MM.1S (cell line): Measurements from ENCODE around the gene PMIS2.

ENCODE experiments used
- DNase-seq: peaks from one replicate; pipeline ENCODE4 v3.0.0-alpha.2; 2015
- H2AFZ ChIP-seq: fragments of 300-600 bp; sonication (generic); 2 replicates; pipeline ENCODE4 v1.6.0; 2016; ENCODE audit warnings: antibody characterized with exemption, low read length
- H3F3A ChIP-seq: fragments of 300-600 bp; sonication (generic); 2 replicates; pipeline ENCODE4 v1.6.1; 2016; ENCODE audit warnings: mild to moderate bottlenecking, antibody characterized with exemption, low read length, moderate library complexity, mixed read lengths; ENCODE audit not compliant: insufficient read depth
- H3K27ac ChIP-seq: fragments of 300-600 bp; sonication (generic); 2 replicates; pipeline ENCODE4 v1.5.1; 2016; ENCODE audit warnings: mild to moderate bottlenecking, low read length
- H3K27me3 ChIP-seq: fragments of 300-600 bp; sonication (generic); replicated peaks from 2 replicates; pipeline ENCODE4 v1.6.0; 2016; ENCODE audit warnings: low read length; ENCODE audit not compliant: insufficient read depth
- H3K36me3 ChIP-seq: fragments of 300-600 bp; sonication (generic); replicated peaks from 2 replicates; pipeline ENCODE4 v1.6.1; 2016; ENCODE audit warnings: mild to moderate bottlenecking, low read length, mixed read lengths; ENCODE audit not compliant: insufficient read depth
- H3K4me1 ChIP-seq: fragments of 300-600 bp; sonication (generic); 2 replicates; pipeline ENCODE4 v1.6.1; 2016; ENCODE audit warnings: low read length, mixed read lengths
- H3K4me2 ChIP-seq: fragments of 300-600 bp; sonication (generic); 2 replicates; pipeline ENCODE4 v1.6.0; 2016; ENCODE audit warnings: low read depth, low read length
- H3K4me3 ChIP-seq: fragments of 300-600 bp; sonication (generic); 2 replicates; pipeline ENCODE4 v1.5.1; 2016; ENCODE audit warnings: low read length, mixed read lengths
- H3K79me2 ChIP-seq: fragments of 300-600 bp; sonication (generic); 2 replicates; pipeline ENCODE4 v1.6.1; 2016; ENCODE audit warnings: mixed run types, low read length, mixed read lengths
- H3K9ac ChIP-seq: fragments of 300-600 bp; sonication (generic); 2 replicates; pipeline ENCODE4 v1.6.1; 2016; ENCODE audit warnings: low read length, mixed read lengths
- H3K9me2 ChIP-seq: fragments of 300-600 bp; sonication (generic); replicated peaks from 2 replicates; pipeline ENCODE4 v1.6.1; 2016; ENCODE audit warnings: mild to moderate bottlenecking, low read length, mixed read lengths; ENCODE audit not compliant: insufficient read depth
- H3K9me3 ChIP-seq: fragments of 300-600 bp; sonication (generic); replicated peaks from 2 replicates; pipeline ENCODE4 v1.6.1; 2016; ENCODE audit warnings: mild to moderate bottlenecking, low read length, mixed read lengths; ENCODE audit not compliant: insufficient read depth
- H4K20me1 ChIP-seq: fragments of 300-600 bp; sonication (generic); 2 replicates; pipeline ENCODE4 v1.6.1; 2016; ENCODE audit warnings: mild to moderate bottlenecking, low read length, moderate library complexity, mixed read lengths; ENCODE audit not compliant: insufficient read depth
- EZH2 ChIP-seq: fragments of 300-600 bp; sonication (generic); optimal IDR thresholded peaks from 2 replicates; pipeline ENCODE3; 2017; ENCODE audit warnings: low read depth, mild to moderate bottlenecking, antibody characterized with exemption, low read length, mixed read lengths
- EZH2phosphoT487 ChIP-seq: fragments of 300-600 bp; sonication (generic); IDR thresholded peaks from 2 replicates; pipeline ENCODE4 v1.6.1; 2018; ENCODE audit warnings: antibody characterized with exemption, low read length
- TF ChIP-seq, protein P1 (sequence below): fragments of 300-600 bp; sonication (generic); IDR thresholded peaks from 2 replicates; pipeline ENCODE4 v1.5.1; 2016; ENCODE audit warnings: antibody characterized with exemption, low read length, mixed read lengths

The PMIS2 gene

GRCh38 chr19:35554076-35554475, 31.9 kb upstream of the PMIS2 start:
- H3K27me3 ChIP-seq: peaks cover 56% of the 10 kb centered on the region
- DNase-seq: no peak
- H3K36me3 ChIP-seq: no peaks in the 10 kb centered on the region
- no peak overlapping the region for H3K4me3 ChIP-seq
- H2AFZ ChIP-seq: no peak overlapping the region
- no peaks in the 10 kb centered on the region for H3F3A ChIP-seq
- no peaks in the 10 kb centered on the region for H3K79me2 ChIP-seq
- no peaks in the 10 kb centered on the region for H4K20me1 ChIP-seq
- no peak overlapping the region for H3K4me2 ChIP-seq
- H3K27ac ChIP-seq: no peak overlapping the region
- no peaks in the 10 kb centered on the region for H3K4me1 ChIP-seq
- H3K9ac ChIP-seq: no peak overlapping the region
- no peaks in the 10 kb centered on the region for H3K9me3 ChIP-seq
- H3K9me2 ChIP-seq: no peaks in the 10 kb centered on the region
- TF ChIP-seq EZH2phosphoT487: no peak
- TF ChIP-seq, protein P1, sequence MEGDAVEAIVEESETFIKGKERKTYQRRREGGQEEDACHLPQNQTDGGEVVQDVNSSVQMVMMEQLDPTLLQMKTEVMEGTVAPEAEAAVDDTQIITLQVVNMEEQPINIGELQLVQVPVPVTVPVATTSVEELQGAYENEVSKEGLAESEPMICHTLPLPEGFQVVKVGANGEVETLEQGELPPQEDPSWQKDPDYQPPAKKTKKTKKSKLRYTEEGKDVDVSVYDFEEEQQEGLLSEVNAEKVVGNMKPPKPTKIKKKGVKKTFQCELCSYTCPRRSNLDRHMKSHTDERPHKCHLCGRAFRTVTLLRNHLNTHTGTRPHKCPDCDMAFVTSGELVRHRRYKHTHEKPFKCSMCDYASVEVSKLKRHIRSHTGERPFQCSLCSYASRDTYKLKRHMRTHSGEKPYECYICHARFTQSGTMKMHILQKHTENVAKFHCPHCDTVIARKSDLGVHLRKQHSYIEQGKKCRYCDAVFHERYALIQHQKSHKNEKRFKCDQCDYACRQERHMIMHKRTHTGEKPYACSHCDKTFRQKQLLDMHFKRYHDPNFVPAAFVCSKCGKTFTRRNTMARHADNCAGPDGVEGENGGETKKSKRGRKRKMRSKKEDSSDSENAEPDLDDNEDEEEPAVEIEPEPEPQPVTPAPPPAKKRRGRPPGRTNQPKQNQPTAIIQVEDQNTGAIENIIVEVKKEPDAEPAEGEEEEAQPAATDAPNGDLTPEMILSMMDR: no peak
- no peak for TF ChIP-seq EZH2

GRCh38 chr19:35555301-35556005, 30.5 kb upstream of the PMIS2 start:
- Histone ChIP-seq H3K9ac (no peak overlapping the region), H3K4me1 (no peaks in the 10 kb centered on the region), H3K4me2 (no peak overlapping the region), H3K9me2 (no peaks in the 10 kb centered on the region), H3K27ac (no peak overlapping the region), H4K20me1 (no peaks in the 10 kb centered on the region), H3K36me3 (no peaks in the 10 kb centered on the region), H3K9me3 (no peaks in the 10 kb centered on the region), H3K27me3 (peaks cover 70% of the 10 kb centered on the region), H3F3A (no peaks in the 10 kb centered on the region), H3K4me3 (no peak overlapping the region), H3K79me2 (no peaks in the 10 kb centered on the region), H2AFZ (no peak overlapping the region)
- TF ChIP-seq EZH2: no peak
- TF ChIP-seq, protein P1: peak; percentile 42
- no peak for DNase-seq

DNA sequence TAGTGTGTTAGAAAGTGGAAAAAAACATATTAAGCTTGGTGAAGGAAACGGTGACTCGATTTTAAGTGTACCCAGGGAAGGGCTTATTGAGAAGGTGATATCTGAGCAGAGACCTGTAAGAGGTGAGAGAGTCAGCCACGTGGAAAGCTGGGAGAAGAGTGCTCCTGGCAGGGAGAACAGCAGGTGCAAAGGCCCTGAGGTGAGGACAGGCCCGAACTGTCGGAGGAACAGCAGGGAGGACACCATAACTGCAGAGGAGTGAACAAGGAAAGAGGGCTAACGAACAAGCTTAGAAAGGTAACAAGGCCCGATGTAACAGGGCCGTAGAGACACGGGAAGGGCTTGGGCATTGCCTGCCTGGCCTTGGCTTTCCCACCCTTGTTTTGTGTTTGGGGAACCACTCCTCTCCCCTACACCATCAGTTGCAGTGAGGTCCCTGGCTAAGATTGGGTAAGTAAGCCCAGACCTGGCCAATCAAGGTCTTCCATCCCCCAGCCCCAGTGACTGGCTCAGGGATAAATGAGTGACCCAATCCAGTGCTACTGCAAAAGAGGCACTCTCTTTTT, 29.9 kb upstream of the PMIS2 start:
- TF ChIP-seq, protein P1: no peak
- Histone ChIP-seq H3K9me3 (no peaks in the 10 kb centered on the region), H3K4me1 (no peaks in the 10 kb centered on the region), H3F3A (no peaks in the 10 kb centered on the region), H3K9me2 (no peaks in the 10 kb centered on the region), H3K4me2 (no peak overlapping the region), H3K27ac (no peak overlapping the region), H4K20me1 (no peaks in the 10 kb centered on the region), H3K79me2 (no peaks in the 10 kb centered on the region), H3K27me3 (peaks cover 76% of the 10 kb centered on the region), H3K36me3 (no peaks in the 10 kb centered on the region), H2AFZ (no peak overlapping the region), H3K4me3 (no peak overlapping the region), H3K9ac (no peak overlapping the region)
- DNase-seq: no peak
